ENCODE results near the gene ARHGAP4.

The ARHGAP4 gene

DNA sequence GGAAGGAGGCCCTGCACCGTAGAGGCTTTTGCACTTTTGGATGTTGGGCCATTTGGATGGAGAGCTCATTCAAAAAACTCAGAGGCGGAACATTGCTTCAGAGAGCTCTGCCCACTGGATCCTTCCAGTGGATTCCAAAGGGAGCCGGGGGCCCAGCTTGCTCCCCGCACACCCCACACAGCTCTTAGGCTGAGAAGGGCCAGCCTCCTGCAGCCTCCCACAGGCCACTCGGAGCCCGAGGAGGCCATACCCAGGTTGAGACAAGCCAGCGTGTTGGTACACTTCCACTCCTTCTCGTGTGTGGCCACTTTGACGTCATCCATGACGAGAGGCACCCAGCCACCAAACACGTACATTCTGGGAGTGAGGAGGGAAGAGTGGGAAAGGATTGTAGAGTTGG lies 35.2 kb upstream of the ARHGAP4 start:
- DNase-seq, result no peak

DNA sequence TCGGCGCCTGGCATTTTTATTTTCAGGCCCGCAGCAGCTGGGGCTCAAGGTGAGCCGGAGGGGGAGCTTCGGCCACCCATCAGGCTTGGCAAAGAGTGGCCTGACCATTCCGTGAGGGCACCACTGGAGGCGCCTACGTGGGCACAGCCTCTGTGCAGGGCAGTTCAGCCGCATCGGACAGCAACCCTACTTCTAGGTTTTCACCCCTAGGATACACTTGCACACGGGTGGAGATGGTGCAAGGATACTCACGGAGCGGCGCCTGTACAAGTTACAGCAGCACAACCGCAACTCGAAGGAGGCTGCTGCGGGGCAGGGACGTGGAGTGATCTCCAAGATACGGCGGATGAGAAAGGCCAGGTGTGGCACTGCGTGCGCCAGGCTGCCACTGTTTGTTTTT lies 34.7 kb upstream of the ARHGAP4 start:
- DNase-seq, result no peak

DNA sequence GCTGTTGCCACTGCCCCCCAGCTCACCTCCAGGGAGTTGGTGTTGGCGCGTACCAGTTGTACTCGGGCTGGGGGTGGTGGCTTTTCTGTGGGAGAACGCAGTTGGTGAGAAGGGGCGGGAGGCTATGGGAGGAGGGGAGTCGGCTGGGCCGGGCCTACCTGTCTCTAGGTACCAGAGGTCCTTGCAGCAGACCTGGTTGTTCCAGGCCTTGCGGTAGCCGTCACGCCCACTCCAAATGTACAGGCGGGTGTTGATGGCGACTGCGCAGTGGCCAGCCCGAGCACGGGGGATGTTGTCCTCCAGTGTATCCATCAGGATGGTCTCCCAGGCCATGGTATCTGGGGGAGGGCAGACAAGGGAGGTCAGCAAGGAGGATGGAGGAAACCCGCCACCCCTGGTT lies 34.0 kb upstream of the ARHGAP4 start:
- no peak for DNase-seq

DNA sequence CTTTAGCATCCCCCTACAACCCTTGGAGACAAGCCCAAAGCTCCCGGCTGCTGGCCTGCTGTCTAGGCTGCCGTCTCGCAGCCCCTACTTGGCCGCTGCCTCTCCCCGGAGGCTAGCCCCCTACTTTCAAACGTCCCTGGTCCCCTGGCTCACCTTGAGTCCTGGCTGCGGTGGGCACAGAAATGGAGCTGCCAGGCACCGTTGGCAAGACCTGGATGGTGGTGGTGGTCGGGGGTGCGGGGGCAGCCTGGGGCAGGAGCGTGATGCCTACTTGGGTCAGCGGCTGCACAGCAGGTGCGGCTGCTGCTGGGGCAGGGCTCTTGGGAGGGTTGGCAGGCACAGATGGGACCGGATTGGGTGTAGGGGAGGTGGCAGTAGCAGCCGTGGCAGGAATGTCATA lies 33.6 kb upstream of the ARHGAP4 start:
- DNase-seq, result no peak

DNA sequence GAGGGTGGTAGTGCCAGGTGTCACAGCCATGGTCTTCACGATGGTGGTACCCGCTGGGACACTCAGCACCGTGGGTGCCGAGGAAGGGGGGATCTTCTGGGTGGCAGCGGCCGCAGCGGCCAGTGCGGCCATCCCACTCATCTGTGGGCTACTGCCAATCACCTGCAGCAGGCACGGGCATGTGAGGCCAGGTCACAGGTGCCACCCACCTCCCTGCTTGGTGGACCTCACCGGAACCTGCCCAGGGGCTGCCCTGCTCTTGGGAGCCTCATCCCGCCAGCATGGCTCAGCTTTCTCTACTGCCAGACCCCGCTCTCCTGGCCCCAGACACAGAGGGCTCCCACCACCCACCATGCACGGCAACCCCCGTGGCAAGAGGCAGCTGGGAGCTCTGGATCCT lies 32.5 kb upstream of the ARHGAP4 start:
- DNase-seq, result no peak

DNA sequence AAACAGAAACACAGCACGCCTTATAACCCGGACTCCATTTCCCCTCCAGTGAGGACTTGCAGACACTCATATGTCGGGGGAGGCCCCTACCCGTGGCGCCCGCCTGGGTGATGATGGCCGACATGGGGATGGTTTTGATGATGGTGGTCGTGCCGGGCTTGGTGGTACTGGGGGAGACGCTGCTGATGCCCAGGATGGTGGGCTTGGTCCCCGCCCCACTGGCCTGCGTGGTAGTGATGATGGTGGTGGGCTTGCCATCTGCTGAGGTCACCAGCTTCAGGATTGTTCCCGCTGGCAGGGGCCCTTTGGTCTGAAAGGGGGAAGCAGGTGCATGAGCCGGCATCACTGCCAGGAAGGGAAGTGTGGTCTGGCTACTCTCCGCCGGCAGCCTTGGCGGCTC lies 31.2 kb upstream of the ARHGAP4 start:
- no peak for DNase-seq

DNA sequence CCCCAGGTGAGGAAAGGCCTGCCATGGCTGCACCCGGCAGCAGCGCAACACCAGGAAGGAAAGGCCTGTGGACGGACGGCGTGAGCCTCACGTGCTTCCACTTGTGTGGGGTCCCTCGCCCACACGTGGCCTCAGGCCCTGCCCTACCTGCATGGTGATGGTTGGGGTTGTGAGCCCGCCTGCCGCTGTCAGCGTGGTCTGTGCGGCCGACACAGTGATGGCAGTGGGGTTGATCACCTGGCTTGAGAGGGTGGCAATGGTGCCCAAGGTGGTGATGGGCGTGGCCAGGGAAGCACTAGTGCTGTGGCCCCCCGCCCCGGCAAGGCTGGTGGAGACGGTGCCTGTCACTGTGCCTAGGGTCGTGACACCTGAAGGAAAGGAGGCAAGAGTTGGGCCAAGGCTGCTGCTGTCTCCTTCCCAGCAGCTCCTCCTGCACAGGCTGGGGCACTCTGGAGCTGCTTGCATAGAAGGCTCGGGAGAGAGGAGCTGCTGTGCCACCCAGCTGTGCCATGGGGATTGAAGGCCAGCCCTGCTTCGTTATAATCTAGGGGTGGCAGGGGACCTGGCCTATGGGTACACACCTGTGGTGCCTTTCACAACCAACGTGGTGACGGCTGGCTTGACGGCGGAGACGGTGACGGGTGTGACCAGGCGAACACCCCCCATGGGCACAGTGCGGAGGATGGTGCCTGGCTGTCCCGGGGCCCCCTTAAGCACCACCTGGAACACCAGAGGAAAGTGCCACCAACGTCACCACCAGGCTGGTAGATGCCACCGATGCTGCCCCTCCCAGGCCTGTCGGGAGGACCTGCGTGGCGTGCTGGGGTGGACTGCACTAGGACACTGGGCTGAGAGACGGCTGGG lies 30.2 kb upstream of the ARHGAP4 start:
- DNase-seq, result no peak

DNA sequence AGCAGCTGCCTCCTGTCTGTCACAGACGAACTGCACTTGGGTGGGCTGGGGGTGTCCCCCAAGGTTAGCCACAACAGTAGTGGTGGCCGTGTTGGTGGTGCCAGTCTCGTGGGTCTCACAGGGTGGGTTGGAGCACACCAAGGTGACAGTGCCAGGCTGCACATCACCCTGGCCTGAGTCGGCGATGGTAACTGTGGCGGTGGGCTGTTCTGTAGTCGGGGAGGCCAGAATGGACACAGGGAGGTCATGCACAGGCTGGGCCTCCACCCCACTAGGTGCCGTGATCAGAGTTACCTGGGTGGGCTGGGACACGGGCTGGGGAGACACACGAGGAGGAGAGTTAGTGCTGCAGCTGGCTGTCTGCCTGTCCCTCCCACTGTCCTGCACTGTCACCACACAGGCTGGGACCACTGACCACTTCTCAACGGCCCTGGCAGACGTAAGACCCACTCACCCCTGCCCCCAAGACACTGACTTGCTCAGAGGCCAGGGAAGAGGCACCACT lies 29.2 kb upstream of the ARHGAP4 start:
- no peak for DNase-seq

DNA sequence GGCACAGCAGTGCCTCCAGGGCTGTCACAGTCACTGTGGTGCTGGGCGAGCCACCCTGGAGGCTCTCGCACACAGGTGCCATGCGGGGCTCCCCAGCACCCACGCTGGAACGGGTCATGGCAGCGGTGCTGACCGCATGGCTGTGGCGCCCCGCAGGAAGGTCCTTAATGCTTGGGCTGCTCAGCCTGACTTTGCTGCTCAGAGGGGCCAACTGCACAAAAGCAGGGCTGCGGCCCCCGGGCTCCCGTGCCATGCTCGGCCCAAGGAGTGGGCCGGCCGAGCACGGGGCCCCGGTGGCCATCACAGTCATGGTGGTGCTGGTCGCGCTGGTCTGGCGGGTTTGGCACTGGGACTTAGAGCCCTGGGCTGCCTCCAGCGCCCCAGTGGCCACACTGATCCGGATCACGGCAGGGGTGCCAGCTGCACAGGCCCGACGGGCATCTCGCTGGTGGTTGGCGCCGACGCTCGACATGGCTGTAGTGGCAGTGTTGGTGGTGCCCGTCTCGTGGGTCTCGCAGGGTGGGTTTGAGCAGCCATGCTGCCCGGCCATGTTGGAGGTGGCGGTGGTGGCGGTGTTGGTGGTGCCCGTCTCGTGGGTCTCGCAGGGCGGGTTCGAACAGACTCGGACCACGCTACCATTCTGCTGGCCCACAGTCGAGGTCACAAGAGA lies 28.6 kb upstream of the ARHGAP4 start:
- DNase-seq, result no peak

DNA sequence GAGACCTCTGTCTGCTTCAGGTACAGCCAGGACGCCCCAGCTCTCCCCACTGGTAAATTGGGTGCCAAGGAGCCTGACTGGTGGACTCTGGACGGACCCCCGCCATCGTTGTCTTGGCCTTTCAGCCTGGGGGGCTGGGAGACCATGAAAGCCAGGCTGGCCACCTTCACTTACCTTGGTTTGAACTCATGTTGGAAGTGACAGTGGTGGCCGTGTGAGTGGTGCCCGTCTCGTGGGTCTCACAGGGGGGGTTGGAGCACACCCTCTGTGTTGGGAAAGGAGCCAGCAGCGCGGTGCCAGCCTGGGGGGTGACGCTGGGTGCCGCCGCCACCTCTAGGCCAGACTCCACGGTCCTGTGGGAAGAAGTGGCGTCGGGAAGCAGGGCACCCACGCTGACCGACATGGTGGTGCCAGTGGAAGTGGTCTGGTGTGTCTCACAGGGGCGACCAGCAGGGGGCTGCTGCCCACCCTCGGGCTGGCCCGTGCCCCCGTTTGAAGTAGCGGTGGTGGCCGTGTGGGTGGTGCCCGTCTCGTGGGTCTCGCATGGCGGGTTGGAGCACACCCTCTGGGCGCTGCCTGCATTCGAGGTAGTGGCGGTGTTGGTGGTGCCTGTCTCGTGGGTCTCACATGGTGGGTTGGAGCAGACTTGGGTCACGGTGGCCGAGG lies 28.0 kb upstream of the ARHGAP4 start:
- no peak for DNase-seq

DNA sequence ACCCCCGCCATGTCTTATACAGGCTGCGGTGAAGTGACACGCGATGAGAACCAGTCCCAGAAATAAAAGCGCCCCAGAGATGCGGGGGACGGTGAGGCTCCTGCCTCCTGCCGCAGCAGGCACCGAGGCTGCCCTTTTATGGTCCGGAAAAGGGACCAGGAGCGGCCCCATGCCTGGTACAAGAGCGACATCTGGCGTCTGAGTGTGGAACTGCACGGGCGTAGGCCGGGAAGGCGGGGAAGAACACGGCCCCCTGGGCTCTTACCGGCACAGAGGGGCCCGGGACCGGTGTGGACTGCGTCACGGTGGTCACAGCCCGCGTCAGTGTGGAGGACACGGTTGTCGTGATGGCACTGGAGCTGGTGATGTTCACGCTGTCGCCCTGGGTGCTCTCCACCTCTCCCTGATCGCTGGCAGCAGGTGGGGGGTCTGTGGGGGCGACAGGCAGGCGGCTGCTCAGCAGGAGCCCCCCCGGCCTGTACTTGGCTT lies 27.3 kb upstream of the ARHGAP4 start:
- DNase-seq, result peak in 1 of 2 experiments; percentile 7

DNA sequence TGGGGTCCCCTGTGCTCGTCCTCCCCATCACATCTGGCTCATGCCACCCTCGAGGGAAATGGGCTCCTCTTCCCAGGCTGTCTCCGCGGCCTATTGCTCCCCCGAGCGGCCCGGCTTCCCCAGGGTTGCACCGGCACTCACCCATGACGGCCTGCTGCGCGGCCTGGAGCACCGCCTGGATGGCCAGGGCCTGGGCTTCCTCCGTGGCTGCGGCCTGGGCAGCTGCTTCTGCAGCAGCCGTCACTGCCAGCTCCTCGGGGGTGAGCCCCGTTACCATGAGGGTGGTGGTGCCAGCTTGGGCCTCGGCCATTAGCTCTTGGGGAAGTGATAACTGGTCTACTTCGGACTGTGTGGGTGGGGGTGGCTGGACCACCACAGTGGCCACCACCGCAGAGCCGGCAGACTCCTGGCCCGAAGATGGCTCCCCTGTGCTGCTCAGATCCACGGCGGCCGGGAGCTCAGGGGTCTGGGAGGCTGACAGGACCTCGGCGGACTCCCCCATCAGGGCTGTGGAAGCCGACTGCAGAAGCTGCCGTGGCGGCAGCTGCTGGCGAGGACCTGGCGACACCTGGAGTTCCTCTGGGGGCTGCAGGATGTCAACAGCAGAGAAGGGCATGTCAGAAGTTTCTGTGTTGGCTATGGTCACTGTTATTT lies 26.4 kb upstream of the ARHGAP4 start:
- DNase-seq, result no peak

DNA sequence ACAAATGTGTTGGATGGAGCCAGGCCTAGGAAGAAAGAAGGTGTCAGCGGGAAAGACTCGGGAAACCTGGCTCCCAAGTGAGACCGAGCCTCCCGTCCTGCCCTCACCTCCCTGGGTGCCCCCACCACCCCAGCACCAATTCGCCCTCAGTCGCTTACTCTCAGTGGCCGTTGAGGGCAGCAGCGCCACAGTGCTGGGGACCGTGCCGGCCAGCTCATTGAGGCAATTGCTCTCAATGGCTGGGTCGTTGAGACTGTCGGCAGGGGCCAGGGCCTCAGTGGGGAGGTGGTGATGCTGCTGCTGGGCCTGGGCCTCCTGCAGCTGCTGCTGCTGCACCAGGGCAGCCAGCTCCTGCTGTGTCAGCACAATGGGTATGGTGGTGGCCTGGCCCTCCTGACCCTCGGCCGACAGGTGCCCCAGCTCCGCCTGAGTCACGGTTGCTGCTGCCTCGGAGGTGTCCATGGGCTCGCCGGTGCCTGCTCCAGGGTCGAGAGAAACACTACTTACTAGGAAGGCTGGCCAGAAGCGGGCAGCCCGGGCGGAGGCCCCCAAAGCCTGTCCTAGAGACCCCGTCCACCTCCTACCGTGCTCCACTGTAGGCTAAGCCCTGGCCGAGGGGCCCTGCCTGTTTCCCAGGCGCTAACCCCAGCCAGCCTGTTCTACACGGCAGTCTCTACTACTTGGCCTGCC lies 25.8 kb upstream of the ARHGAP4 start:
- DNase-seq, result no peak

DNA sequence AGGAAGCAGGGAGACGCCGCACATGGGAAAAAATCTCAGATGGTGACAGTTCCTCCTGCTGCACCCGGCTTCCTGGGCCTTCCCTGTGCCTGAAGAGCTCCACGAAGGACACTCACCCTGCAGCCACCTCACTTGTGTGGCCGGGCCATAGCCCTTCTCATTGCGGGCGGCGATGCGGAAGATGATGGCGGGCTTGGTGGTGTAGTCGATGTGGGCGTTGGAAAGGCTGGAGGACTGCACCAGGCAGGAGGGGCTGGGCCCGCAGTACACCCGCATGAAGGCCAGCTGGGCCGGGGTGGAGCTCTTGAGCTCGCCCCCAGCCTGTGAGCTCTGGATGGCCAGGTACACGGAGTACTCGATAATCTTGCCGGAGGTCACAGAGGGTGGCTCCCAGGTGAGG lies 24.1 kb upstream of the ARHGAP4 start:
- DNase-seq, result no peak

DNA sequence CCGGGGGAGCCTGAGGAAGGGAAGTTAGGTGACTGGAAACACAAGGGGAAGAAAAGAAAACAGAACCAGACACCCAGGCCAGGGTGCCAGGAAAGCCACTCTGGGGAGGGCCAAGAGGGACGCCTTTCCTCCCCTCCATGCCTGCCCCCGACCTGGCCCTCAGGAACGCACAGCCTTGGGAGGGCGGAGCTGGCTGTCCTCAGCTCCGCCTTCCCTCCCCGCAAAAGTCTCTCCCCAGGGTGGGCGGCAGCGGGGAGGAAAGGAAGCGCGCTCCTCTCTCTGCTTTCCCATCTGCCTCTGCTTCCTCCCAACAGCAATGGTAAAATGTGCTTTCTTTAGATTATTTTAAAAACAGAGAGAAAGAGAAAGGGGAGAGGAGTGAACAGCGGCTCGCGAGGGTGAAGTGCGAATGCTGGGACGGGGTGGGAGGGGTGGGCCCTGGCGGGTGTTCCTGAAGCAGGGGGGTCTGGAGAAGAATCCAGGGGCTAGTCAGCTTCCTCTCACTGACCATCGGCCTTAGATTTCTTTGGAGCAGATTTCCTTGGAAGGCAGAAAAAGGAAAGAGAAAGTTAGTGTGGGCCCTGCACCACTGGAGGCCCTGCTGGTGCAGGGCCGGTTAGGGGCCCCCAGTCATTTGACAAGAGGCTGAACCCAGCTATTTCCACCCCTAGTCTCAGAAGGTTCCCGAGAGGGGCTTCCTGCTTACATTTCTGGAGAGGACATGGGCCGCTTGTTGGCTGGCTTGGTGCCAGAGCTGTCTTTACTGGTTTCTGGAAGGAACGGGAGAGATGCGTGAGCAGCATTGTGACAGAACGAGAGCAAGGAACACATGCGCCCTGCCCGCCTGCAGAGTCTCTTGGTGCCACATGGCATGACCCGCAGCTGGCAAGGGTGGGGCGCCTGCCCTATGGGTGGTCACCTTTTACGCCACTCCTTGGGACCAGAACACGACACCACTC lies 23.1 kb upstream of the ARHGAP4 start:
- no peak for DNase-seq

DNA sequence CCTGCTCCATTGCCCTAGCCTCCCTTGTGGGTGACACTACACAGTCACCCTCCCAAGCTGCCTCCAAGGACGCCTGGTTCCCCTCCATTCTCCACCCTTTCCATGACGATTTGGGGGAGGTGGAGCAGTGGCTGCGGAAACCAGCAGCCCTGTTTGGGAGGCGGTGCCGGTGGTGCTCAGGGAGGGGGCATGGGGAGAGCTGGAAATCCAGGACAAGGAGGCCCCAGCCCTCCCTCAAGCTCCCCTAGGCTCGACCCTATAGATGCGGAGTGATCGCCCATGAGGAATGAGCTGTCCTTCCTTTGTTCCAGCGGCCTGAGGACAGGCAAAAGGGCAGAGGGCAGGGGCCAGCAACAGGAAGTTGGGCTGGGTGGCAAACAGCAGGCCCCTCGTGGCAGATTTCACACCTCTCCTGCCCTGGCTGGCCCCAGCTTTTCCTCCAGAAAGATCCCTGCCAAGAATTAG lies 22.0 kb upstream of the ARHGAP4 start:
- no peak for DNase-seq

DNA sequence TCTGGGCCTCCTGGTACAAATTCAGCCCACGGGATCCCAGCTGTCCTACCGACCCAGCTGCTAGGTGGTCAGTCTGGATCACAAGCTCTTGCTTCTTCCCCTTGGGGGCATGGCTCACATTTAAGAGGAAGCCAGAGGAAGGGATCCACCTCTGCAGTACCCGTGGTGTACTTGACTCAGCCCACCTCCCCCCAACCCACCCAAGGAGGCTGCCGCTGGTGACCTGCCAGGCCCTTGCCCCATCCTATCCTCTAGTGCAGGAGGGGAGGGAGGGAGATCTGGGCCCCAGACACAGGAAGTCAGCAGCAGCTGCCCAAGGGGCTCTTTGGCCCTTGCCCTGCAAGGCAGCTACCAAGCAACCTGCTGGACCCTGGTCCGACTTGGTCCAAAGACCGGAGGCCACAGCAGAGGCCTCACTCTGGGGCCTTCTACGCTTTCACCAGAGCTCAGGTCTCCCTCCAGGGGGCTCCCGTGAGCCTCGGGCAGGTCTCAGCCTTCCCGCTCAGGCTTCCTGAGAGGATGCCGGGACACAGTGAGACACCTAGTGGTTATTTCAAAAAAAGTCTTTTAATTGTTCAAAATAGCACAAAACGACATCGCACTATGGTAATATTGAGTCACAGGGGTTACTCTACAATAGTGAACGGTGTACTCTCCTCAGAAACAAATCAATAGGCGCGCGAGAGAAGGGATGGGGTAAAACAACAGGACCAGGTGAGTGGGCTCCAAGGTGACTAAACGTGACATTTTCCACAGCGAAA lies 21.1 kb upstream of the ARHGAP4 start:
- DNase-seq, result peak; percentile 36 to 59

DNA sequence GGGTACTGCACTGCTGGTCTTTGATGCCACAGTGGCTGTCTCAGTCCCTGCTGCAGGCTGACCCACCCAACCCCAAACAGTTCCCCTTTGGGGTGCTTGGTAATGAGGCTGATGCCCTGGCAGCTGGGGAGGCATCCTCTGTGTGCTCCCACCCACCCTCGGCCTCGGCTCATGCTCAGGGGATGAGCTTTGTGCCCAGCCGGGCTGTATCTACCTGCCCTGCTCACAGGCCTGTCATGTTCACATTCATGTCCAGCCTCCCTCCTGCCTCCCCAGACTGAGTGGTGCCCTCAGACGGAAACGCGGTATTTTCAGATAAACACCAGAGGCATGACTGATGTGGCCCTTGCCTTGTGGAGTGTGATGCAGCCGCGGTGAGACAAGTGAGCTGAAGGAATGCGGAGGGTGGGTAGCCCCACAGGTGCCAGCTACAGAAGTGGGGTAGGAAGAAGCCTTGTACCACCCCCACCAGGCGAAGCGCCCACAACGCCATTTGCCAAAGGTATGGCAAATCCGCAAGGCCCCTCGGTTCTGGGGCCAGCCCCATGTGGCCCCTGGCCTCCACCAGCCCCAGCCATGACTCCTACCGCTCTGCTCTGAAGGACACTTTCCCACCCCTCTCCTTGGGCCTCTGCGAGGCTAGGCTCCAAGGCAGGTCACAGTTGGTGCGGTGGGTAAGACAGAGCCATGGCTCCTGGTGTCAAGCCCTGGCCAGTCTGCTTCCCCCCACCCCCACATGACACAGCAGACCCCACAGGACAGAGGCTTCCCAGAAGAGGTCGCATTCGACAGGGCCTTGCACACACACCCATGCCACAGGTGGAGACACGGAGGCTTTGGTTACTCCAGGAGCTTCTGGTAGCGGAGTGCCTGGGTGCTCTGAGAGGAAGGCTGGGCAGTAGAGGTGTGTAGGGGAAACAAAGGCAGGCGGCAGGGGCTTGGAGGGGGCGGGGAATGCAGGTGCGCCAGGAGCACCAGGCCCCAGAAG lies 20.2 kb upstream of the ARHGAP4 start:
- DNase-seq, result no peak

DNA sequence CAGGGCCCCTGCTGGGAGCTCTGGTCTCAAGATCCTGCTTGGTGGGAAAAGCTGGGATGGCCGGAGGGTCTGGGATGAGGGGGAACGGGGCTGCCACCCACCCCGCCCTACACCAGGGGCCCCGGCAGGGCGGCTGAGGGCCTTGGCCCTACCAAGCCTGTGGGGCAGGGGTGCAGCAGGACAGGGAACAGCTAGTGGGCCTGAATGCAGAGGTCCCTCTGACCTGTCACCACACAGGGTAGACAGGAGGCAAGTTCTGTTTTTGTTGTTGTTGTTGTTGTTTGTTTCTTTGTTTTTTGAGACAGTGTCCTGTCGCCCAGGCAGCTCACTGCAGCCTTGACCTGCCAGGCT lies 18.7 kb upstream of the ARHGAP4 start:
- DNase-seq, result no peak
